Posterior vena cava (tissue), 2 donors: ENCODE results near the gene KCTD8. TPM values are rescaled to one million over a fixed set of nuclear protein-coding genes. Genes with fewer than 3 reads are reported as not detected.

Source experiments
- DNase-seq: peaks from one replicate; pipeline ENCODE4 v3.0.0-alpha.2; 2020; ENCODE audit warnings: low spot score
- intact Hi-C, 2 donors: fragments of 100-400 bp; cut with DNase I; formaldehyde crosslinking; loops; one replicate each; pipeline versions ENCODE4 v1.14.1 to v1.14.2; 2022 to 2023
- long read RNA-seq, 2 donors: library from polyadenylated mRNA; unstranded; transcript quantifications; one replicate each; pipeline ENCODE4 v2.0.0, GENCODE V29; 2020 to 2021
- total RNA-seq, 2 donors: library from RNA; stranded (reverse); fragmentation: NEBNext Ultra II Directional; extraction: Animal tissue kit (Norgen Biotek cat#: 25700); gene quantifications; one replicate each; pipeline ENCODE4 v1.2.1, GENCODE V29; 2021
- donor health status: DM: yes; HTN: yes; CAD: no.
- donor health status: DM: yes; HTN: yes; CAD: no.

KCTD8 gene
- total RNA-seq = 1 to 10 TPM in 1 of 2 donors, under 1 TPM in 1; 0.60 to 1.4 TPM
- long read RNA-seq, donor 1 = 0 reads
- long read RNA-seq, donor 2 = 0 reads

DNA sequence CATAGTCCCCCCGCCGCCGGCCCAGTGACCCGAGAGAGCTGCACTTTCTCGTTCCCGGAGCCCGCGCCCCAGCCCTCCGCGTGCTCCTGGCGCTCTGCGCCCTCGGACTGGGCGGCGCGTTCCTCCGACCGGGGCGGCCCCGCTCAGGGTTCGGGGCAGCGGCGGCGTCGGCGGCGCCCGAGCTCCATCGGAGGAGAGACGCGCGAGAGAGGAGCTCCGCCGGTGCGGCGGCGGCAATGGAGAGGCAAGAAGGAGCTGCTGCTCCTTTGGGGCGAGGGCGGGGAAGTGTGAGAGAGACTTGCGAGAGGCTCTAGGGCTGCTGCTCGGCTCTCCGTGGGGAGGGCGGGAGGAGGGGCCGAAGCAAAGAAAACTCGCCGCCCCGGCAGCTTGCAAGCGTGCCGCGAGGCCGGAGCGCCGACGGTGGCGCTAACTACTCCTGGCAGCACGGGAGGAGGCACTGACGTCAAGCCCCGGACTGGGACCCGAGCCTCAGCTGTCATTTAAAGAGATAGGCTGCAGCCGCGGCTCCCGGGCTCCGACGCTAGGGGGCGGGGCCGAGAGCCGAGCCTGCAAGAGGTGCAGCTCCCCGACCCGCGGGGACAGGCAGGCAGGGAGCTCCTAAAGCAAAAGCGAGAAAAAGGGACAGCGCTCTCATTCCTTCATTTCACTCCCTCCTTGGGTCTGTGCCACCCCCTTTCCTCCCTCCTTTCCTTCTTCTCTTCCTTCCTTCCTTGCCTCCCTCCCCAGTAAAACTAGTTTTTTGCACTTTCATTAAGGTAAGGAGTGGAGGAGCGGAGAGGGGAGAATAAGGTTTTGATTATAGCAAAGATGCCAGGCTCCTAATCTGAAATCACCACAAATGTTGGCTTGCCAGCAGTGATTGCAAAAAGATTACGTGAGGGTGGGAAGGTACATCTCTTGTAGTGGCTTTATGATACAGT lies at the start of gene KCTD8:
Gene KCTD8 (minus strand): TSS at position 289 of the 941 bp plus-strand sequence.
- peak; percentile 93 for DNase-seq
- intact Hi-C loops = no loop called here

DNA sequence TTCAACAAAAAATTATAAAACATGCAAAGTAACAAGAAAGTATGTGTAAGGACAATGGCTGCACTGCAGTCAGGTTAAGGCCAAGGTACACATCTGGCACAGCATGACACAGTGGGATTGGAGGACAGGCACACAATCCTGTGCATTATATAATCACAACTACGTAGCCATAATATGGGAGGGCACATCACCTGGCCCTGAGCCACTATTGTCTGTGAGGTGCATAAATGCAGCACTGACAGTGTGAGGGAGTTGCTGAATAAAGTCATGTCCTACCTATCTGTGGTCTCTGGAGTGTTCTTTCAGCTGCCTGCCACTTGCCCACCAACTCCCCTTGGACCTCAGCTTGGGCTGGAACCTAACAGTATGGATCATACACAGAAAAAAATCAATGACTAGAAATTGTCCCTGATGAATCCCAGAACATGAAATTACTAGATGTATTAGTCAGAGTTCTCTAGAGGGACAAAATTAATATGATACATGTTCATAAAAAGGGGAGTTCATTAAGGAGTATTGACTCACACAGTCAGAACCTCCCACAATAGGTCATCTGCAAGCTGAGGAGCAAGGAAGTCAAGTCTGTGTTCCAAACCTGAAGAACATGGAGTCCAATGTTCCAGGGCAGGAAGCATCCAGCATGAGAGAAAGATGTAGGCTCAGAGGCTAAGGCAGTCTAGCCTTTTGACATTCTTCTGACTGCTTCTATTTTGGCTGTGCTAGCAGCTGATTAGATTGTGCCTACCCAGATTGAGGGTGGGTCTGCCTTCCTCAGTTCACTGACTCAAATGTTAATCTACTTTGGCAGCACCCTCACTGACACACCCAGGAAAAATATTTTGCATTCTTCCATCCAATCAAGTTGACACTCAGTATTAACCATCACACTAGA lies 46.4 kb upstream of the KCTD8 start:
- DNase-seq = no peak
- intact Hi-C loops = no loop called here

DNA sequence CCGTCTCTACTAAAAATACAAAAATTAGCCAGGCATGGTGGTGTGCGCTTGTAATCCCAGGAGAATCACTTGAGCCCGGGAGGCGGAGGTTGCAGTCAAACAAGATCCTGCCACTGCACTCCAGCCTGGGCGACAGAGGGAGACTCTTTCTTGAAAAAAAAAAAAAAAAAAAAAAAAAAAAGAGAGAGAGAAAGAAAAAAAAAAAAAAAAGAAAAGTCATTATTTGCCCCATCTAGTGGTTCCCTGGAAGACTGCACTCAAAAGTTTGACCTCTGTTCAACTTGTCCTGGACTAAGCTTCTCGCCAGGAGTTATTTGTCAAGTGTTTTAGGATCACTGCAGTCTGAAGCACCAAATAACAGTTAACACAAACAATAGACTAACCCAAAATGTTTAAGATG lies 45.3 kb upstream of the KCTD8 start:
- DNase-seq = no peak
- intact Hi-C loops = no loop called here

DNA sequence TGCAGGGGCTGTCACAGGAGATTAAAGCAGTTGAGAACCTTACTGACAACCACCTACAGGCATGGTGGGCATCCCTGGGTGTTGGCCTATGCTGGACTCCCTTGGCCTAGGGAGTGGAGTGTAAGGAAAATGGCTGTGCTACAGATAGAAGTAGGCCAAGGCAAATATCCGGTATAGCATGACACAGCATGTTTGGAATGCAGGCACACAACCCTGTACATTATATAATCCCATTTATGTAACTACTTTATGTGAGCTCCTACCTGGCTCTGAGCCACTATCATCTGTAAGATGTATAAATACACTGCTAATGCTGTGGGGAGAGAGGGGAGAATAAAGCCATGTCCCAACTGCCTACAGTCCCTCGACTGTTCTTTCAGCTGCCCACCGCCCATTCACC lies 38.7 kb upstream of the KCTD8 start:
- DNase-seq = no peak
- intact Hi-C loops = no loop called here

DNA sequence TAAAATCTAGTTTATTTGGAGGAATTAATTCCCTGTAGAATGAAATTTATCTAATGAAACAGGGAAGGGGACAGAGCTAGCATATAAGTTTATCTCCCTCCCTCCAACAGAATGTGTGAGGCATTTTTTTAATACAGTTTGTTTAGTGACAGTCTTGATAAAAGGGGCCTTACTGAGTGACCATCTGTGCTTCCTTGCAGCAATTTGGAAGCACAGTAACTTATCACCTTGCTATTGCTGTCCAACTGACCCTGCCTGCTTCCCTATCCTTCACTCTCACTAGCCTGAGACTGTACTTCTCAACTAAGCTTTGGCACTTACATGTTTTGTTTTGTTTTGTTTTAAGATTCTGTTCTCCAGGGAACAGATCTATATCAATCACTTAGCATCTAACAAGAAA lies 31.1 kb upstream of the KCTD8 start:
- intact Hi-C loops = no loop called here

DNA sequence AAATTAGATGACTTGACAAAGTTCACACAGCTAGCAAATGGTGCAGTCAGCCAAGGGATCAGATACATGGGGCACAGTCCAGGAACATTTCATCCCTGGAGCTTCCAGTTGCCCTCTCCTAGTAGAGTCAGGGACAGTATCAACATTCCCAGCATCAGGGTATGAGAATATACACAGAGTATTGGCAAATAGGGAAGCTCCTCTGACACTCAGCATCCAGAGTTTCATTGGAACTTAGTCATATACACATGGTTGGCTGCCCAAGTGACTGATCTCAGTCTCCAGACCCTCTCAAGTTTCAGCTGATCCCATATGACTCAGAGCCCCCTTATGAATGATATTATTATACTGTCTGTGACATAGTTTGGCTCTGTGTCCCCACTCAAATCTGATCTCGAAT lies 13.7 kb upstream of the KCTD8 start:
- DNase-seq = no peak
- intact Hi-C loops = no loop called here

More for the DNA sequence above, 31.1 kb upstream of the KCTD8 start:
- no peak for DNase-seq

DNA sequence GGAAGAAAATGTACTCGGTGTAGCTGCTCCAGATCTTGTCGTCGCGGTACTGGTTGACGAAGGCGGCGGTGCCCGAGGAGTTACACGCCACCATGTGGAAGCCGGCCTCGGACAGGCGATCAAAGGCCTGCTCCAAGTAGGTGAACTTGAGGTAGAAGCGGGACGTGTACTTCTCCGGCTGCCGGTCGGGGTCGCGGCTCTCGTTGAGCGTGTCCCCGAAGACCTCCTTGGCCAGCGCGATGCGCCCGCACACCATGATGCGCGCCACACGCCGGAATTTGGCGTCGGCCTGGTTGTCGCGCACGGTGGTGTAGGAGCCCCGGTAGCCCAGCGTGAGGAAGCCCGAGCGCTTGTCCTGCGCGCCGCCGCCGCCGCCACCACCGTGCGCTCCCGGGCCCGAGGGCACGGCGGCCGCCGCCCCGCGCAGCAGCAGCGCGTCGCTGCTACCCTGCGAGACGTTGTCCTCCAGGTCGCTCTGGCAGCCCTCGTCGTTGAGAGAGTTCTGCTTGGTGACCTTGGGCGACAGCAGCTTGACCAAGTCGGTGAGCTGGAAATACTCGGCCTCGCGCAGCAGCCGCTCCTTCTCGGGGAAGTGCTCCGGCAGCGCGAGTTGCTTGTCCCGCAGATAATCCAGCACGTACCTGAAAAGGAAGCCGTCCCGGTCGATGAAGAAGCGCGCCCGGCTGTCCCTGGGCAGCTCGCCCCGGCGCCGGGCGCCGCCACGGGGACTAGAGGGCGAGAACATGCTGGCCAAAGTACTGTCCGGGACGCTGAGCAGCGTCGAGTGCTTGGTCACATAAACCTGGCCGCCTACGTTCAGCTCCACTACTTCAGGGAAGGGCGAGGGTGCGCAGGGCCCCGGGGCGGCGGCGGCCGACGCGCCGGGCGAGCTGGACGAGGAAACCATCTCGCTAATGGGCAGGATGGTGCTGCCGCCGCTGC lies 775 bp downstream of the KCTD8 start:
- intact Hi-C loops = no loop called here
- peak; percentile 78 for DNase-seq

DNA sequence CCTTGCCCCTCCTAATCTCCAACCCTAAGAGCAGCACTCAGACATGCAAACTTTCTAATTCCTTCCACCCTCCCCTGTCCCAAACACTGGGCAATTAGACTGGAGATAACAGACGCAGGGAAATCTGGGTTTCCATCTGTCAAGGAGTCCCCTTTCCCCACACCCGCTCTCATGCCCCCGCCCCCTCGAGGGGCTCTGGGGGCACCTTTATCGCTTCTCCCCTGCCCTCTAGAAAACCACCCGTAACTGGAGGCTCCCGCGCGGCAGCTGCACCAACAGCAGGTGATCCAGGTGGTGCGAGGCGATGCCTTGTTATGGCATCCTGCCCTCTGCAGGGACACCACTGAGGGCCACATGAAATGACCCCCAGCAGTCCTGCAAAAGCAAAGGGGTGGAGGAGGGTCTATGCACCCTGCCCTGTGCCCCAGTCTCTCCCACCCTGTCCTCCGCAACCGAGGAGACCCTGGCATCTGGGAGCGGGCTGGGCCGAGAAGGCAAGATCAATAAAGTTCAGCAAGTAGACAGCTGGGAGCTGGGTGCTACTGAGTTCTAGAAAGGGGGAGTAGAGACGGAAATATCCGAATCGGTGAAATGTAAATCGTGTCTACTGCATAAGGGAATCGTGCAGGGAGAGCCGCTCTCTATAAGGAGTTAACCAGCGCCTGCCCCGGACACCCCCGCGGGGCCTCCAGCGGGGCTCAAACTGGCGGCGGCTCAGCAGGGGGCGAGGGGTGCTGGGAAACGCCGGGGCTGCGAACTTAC lies 1.6 kb downstream of the KCTD8 start:
- DNase-seq = peak; percentile 37
- intact Hi-C loops = no loop called here

DNA sequence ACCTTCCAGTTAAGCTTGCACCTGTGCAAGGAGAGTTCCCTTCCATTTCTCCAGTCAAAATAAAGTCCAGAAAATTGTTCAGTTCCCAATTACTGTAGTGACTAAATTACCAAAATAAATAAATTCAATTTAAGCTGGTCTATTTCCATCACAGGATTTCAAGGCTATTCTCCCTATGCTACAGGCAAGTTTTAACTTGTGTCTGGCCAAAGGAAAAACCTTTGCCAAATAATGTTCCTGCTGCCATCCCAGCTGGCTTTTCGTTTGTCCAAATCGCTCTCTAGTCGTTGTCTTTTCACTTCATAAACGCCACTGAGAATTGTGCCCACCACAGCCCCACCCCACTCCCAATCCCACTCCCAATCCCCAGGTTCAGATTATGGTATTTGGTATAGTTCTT lies 2.4 kb downstream of the KCTD8 start:
- no peak for DNase-seq
- intact Hi-C loops = no loop called here

DNA sequence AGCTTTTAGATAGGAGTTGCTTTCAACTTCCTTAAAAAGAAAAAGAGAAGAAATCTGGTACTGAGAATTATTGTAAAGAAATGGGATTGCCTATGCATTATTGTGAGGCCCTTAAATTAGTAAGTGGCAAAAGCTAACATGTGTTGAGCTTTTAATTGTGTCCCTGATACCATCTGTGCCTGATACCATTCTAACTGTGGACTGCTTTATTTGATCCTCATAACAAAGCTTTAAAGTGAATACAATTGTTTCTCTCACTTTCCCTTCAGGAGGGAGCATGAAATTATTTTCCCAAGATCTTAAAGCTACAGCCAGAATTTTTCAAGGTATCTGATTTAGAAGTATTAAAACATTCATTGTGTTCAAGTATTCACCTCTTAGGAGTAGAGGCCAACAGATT lies 9.9 kb downstream of the KCTD8 start:
- intact Hi-C loops = no loop called here
- no peak for DNase-seq

DNA sequence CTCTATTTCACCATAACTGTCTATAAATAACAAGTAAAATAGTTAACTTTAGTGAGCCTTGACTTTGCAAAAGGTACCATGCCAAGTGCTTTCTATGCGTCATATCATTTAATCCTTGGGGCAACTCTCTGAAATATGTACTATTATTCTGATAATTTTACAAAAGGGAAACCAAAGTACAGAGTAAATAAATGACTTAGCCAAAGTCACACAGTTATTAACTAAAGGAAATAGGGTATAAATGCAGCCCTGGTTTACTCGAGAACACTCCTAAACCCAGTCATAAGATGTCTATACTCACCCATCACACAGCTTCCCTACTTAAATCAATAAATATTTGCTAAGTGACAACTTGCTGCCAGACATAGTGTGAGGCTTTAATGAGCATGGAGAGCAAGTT lies 14.4 kb downstream of the KCTD8 start:
- no peak for DNase-seq
- intact Hi-C loops = no loop called here

DNA sequence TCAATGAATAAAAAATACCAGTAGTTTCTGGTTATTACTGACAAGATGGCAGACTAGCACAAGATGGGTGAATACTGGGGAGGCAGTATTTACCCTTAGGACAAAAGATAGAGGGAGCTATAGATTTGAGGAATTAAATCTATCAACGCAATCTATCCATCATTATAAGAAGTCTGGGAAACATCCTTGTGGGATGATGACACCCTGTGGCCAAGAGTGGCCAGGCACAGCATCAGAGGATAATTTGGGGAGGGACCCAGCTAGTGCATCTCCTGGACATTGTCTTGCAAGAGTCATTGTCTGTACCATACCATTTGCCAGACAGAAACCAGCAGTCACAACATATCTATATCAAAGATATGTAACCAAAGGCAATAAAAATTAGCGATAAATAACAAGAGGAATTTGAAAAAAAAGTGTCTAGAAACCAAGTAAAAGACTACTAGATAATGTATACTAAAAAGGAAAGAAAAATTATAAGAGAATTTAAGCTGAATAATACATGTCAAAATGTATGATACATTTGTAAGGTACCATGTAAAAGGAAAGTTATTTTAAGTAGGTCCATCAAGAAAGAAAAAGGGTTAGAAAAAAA lies 22.9 kb downstream of the KCTD8 start:
- DNase-seq = no peak
- intact Hi-C loops = no loop called here

DNA sequence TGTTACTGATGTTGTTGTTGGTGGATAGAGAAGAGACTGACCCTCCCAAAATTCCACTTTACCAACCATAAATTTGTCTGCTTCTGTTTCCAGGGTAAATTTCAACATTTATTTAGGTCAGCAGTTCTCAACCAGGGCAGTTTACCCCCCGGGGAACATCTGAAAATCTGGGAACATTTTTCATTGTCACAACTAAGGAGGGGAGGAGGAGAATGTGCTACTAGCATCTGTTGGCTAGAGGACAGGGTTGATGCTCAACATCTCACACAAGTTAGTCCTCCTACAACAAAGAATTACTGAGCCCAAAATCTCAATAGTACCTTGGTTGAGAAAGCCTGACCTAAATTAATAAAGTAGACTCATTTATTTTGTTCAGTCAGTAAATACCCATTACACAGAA lies 25.7 kb downstream of the KCTD8 start:
- intact Hi-C loops = no loop called here
- DNase-seq = no peak

DNA sequence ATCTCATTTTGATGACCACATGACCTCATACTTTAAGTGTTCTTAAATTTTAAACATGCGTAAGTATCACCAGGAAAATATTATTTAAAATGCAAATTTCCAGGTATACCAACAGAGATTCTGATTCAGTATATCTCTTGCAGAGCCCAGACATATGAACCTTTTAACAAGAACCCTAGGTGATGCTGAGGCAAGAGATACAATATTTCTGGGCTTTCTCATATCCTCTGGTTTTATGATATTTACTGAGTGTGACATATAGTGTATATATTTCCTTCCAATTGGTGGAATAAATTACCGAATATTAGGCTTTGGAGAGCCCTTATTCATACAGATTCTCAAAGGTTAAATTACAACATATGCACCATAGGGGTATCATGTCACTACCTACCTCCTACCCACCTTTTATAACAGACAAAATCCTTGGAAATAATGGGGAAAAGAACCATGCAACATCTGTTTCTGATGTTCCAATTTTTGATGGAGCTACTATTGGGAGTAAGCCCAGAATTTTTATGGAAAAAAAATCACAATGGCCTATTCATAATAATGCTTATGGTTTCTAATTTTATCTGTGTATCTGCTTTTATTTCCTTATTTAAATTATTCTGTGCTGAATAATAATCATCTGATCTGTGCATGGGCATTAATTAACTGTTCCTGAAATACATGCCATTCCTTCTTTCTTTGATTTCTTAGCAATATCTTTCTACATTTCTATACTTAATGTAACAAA lies 27.1 kb downstream of the KCTD8 start:
- no peak for DNase-seq
- intact Hi-C loops = no loop called here

DNA sequence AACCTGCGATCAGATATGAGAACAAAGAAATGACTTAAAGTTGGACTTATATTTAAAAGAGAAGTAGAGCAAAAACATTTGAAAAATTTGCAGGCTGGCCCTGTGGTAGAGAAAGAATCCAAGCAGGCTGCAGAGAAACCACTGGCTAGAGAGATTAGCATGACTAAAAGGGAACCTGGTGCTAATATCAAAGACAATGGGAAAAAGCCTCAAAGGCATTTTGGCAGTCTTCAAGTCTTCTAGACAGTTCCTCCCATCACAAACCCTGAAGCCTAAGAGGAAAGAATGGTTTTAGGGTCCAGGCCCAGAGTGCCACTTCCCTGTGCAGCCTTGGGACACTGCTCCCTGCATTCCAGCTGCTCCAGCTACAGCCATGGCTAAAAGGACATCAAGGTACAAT lies 33.4 kb downstream of the KCTD8 start:
- intact Hi-C loops = no loop called here
- no peak for DNase-seq

DNA sequence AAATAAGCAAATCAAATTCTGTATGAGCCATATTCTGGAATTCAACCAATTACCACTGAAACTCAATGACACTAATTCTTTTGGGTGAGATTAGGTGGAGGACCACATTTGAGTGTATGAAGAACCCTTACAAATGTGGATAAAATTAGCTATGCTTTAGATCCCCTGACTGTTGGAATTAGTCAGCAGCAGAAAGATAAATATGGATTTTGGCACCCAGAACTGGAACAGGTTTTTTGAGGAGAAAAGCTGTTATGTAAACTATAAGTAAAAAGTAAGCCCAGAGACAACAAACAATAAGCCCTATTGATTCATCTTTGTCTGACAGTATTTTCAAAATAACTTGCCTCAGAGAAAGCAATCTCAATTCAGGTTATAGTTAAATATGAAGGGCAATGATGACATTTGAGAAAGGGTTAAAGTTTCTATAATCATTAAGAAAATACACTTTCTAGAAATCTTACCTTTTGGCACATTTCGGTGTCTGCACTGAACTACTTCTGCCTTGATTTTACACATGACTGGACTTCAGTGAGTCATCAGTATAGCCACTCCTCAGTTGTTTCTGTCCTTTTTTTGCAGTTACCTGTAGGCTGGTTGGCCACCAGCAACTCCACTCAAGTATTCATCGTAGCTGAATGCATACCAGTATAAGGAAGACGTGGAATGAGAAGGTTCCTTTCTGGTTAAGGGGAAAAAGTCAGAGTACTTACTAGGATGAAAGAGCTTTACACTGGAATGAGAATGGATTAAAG lies 80.0 kb downstream of the KCTD8 start:
- no peak for DNase-seq
- intact Hi-C loops = no loop called here

DNA sequence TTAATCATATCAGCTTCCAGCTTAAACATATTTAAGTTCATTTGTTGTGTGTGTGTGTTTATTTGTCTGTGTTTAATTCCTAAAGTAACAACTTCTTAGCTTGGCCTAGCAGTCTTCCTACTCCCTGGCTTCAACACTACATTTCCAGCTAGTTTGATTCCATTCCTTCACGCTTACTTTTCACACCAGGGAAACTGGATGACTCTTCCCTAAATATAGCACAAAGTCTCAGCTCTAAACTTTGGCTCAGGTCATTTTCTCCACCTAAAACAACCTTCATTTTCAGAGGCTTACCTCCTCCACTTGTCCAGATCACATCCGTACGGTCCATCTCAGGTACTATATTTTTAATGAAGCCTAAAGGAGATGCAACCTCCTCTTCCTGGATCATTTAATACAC lies 94.4 kb downstream of the KCTD8 start:
- DNase-seq = no peak
- intact Hi-C loops = no loop called here
